ENCODE data around the gene NOD1. TPM values are rescaled to one million over a fixed set of nuclear protein-coding genes. Genes with fewer than 3 reads are reported as not detected.

Gene NOD1
- total RNA-seq, 1 donor from 2014 or later: 14.5 TPM

DNA sequence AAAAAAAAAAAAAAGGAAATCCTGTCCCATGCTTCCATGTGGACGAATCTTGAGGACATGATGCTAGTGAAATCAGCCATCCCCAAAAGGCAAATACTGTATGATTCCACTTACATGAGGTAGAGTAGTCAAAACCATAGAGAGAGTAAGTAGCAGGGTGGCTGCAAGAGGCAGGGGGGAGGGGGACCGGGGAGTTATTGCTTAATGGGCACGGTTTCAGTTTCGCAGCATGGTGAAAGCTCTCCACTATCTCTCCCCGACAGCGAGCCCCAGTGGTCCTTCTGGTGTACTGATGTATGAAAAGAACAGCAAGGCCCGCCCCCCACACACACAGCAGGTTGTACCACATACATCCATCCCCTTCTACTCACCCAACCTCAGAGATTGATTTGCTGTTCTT, 32.8 kb downstream of the NOD1 start:
- H3K27me3 ChIP-seq: no peaks in the 10 kb centered on the region
- H3K4me1 ChIP-seq: no peaks in the 10 kb centered on the region
- intact Hi-C loops (cut with DNase I): no loop called here
- no peak overlapping the region for H3K27ac ChIP-seq
- peaks cover 0 to 31% of the 10 kb centered on the region in 2 donors for H3K36me3 ChIP-seq
- TF ChIP-seq CTCF (IDR thresholded peaks at IDR 0.05) (no peak), POLR2AphosphoS5 (IDR thresholded peaks at IDR 0.05; ENCODE audit: insufficient read depth in 1 of 2, low read depth in 1 of 2) (no peak), POLR2A (IDR thresholded peaks at IDR 0.05) (no peak)
- no peaks in the 10 kb centered on the region for H3K9me3 ChIP-seq
- H3K4me3 ChIP-seq: no peak overlapping the region
- no peak for DNase-seq (ENCODE audit: extremely low spot score in 2 of 2)

GRCh38 chr7:30437823-30438574, 40.6 kb downstream of the NOD1 start:
- Histone ChIP-seq H3K9me3 (no peaks in the 10 kb centered on the region), H3K36me3 (peaks cover 0 to 24% of the 10 kb centered on the region in 2 donors), H3K4me1 (peaks cover 9% of the 10 kb centered on the region), H3K4me3 (no peak overlapping the region), H3K27me3 (no peaks in the 10 kb centered on the region), H3K27ac (no peak overlapping the region)
- no peak for TF ChIP-seq POLR2A (IDR thresholded peaks at IDR 0.05)
- TF ChIP-seq POLR2AphosphoS5 (IDR thresholded peaks at IDR 0.05; ENCODE audit: insufficient read depth in 1 of 2, low read depth in 1 of 2): no peak
- no peak for TF ChIP-seq CTCF (IDR thresholded peaks at IDR 0.05)
- intact Hi-C loops (cut with DNase I): no loop called here
- DNase-seq (ENCODE audit: extremely low spot score in 2 of 2): no peak

DNA sequence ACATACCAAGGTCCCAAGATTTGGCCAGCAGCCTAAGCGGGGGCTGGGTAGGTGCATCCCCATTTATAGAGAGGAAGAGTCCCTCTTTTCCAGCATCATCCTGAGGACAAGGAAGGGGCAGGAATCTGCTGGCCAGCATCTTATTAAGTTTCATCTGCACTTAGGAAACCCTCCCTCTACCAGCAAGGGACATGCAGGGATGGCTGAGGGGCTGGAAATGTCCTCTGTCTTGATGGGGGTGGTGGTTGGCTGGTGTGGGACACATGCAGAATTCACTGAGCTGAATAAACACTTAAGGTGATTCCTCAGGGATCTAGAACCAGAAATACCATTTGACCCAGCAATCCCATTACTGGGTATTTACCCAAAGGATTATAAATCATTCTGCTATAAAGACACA, 42.1 kb downstream of the NOD1 start:
- Histone ChIP-seq H3K27me3 (no peaks in the 10 kb centered on the region), H3K9me3 (no peaks in the 10 kb centered on the region), H3K4me1 (peaks cover 14% of the 10 kb centered on the region), H3K27ac (no peak overlapping the region), H3K4me3 (no peak overlapping the region), H3K36me3 (peaks cover 0 to 24% of the 10 kb centered on the region in 2 donors)
- no peak for DNase-seq (ENCODE audit: extremely low spot score in 2 of 2)
- TF ChIP-seq POLR2A (IDR thresholded peaks at IDR 0.05) (no peak), CTCF (IDR thresholded peaks at IDR 0.05) (no peak), POLR2AphosphoS5 (IDR thresholded peaks at IDR 0.05; ENCODE audit: insufficient read depth in 1 of 2, low read depth in 1 of 2) (no peak)
- intact Hi-C loops (cut with DNase I): no loop called here

GRCh38 chr7:30436046-30436445, 42.5 kb downstream of the NOD1 start:
- no peak for DNase-seq (ENCODE audit: extremely low spot score in 2 of 2)

More at GRCh38 chr7:30436046-30436445, 42.5 kb downstream of the NOD1 start:
- intact Hi-C loops (cut with DNase I): no loop called here
- TF ChIP-seq CTCF (IDR thresholded peaks at IDR 0.05): no peak
- TF ChIP-seq POLR2AphosphoS5 (IDR thresholded peaks at IDR 0.05; ENCODE audit: insufficient read depth in 1 of 2, low read depth in 1 of 2): no peak
- no peak for TF ChIP-seq POLR2A (IDR thresholded peaks at IDR 0.05)
- no peak overlapping the region for H3K27ac ChIP-seq
- peaks cover 0 to 24% of the 10 kb centered on the region in 2 donors for H3K36me3 ChIP-seq
- H3K4me1 ChIP-seq: peaks cover 14% of the 10 kb centered on the region
- no peaks in the 10 kb centered on the region for H3K27me3 ChIP-seq
- no peak overlapping the region for H3K4me3 ChIP-seq
- H3K9me3 ChIP-seq: no peaks in the 10 kb centered on the region
